A673 (cell line): ENCODE results near the gene SAP30BP. TPM values are rescaled to one million over a fixed set of nuclear protein-coding genes. Genes with fewer than 3 reads are reported as not detected.

ENCODE experiments used
- BruUV-seq: library from RNA; stranded (reverse); fragments of 400-500 nt; replicated peaks from 2 replicates; lab custom pipeline; 2021; lab: Mats Ljungman, UMichigan
- CTCF ChIA-PET: fragments of 300-600 bp; sonication (Branson Sonifier 250); formaldehyde crosslinking; loops from one replicate; lab custom pipeline; 2022; ENCODE audit warnings: antibody characterized with exemption; lab: Charles Lee
- POLR2A ChIA-PET: fragments of 300-600 bp; sonication (Branson Sonifier 250); formaldehyde crosslinking; loops from one replicate; lab custom pipeline; 2022; ENCODE audit warnings: antibody characterized with exemption; ENCODE audit not compliant: low non-redundant PET; lab: Charles Lee
- DNase-seq: peaks from one replicate; pipeline ENCODE4 v3.0.0-alpha.2; 2015; ENCODE audit warnings: low spot score
- H3K27ac ChIP-seq: fragments of 200-600 bp; sonication (generic); 2 replicates; pipeline ENCODE4 v1.5.1; 2016; ENCODE audit warnings: mixed run types, low read depth, mild to moderate bottlenecking, mixed read lengths, antibody characterized with exemption, low read length; ENCODE audit not compliant: poor library complexity, severe bottlenecking
- H3K27me3 ChIP-seq: fragments of 200-600 bp; sonication (generic); replicated peaks from 2 replicates; pipeline ENCODE4 v1.6.1; 2017; ENCODE audit warnings: mixed run types, low read depth, mild to moderate bottlenecking, mixed read lengths, antibody characterized with exemption, low read length; ENCODE audit not compliant: insufficient read depth, poor library complexity
- H3K36me3 ChIP-seq: fragments of 200-600 bp; sonication (generic); 2 replicates; pipeline ENCODE4 v1.6.1; 2016; ENCODE audit warnings: mixed run types, mild to moderate bottlenecking, mixed read lengths, antibody characterized with exemption, low read length; ENCODE audit not compliant: insufficient read depth, poor library complexity, severe bottlenecking
- H3K4me1 ChIP-seq: fragments of 200-600 bp; sonication (generic); 2 replicates; pipeline ENCODE4 v1.6.1; 2017; ENCODE audit warnings: mixed run types, mild to moderate bottlenecking, mixed read lengths, antibody characterized with exemption, low read length; ENCODE audit not compliant: insufficient read depth, poor library complexity, severe bottlenecking
- H3K4me3 ChIP-seq: fragments of 200-600 bp; sonication (generic); 2 replicates; pipeline ENCODE4 v1.5.1; 2016; ENCODE audit warnings: low read depth, mixed run types, mild to moderate bottlenecking, mixed read lengths, low read length; ENCODE audit not compliant: poor library complexity, severe bottlenecking
- H3K9me3 ChIP-seq: fragments of 200-600 bp; sonication (generic); 2 replicates; pipeline ENCODE4 v1.6.1; 2016; ENCODE audit warnings: mixed run types, low read depth, mild to moderate bottlenecking, mixed read lengths, antibody characterized with exemption, low read length; ENCODE audit not compliant: poor library complexity, severe bottlenecking
- CTCF ChIP-seq: fragments of 300-800, 200-600 bp; sonication (generic); conservative IDR thresholded peaks from 2 replicates; pipeline ENCODE4 v1.5.1; 2017; ENCODE audit warnings: low read depth, mild to moderate bottlenecking, antibody characterized with exemption, low read length, moderate library complexity, mixed read lengths
- EZH2 ChIP-seq: fragments of 200-600 bp; sonication (generic); IDR thresholded peaks from 2 replicates; pipeline ENCODE4 v1.6.1; 2017; ENCODE audit warnings: borderline replicate concordance, low read depth, mild to moderate bottlenecking, mixed read lengths, antibody characterized with exemption, low read length; ENCODE audit not compliant: poor library complexity, severe bottlenecking
- intact Hi-C: fragments of 100-400 bp; cut with micrococcal nuclease; formaldehyde crosslinking; loops from one replicate; pipeline ENCODE4 v1.10.0; 2022; ENCODE audit not compliant: unreplicated experiment
- total RNA-seq: library from RNA; stranded (reverse); gene quantifications from 2 replicates; pipeline ENCODE4 v1.2.3, GENCODE V29; 2021

SAP30BP gene
- total RNA-seq, 1 experiment from 2014 or later = 98.1 TPM

GRCh38 chr17:75645501-75645888 lies 21.6 kb upstream of the SAP30BP start:
- H3K36me3 ChIP-seq = no peaks in the 10 kb centered on the region

GRCh38 chr17:75645889-75646637 lies 21.1 kb upstream of the SAP30BP start:
- H3K4me3 ChIP-seq = no peak overlapping the region
- no peak for DNase-seq
- no peaks in the 10 kb centered on the region for H3K9me3 ChIP-seq
- H3K4me1 ChIP-seq = no peaks in the 10 kb centered on the region
- POLR2A ChIA-PET = no interaction called here
- no TSS peak for BruUV-seq
- CTCF ChIA-PET = no interaction called here
- TF ChIP-seq EZH2 = no peak
- TF ChIP-seq CTCF = no peak
- H3K27me3 ChIP-seq = no peaks in the 10 kb centered on the region
- peaks cover 4% of the 10 kb centered on the region for H3K36me3 ChIP-seq
- H3K27ac ChIP-seq = no peak overlapping the region
- intact Hi-C loops = no loop called here

More at GRCh38 chr17:75645501-75645888, 21.6 kb upstream of the SAP30BP start:
- intact Hi-C loops = no loop called here
- no peak overlapping the region for H3K4me3 ChIP-seq
- TF ChIP-seq CTCF = no peak
- TF ChIP-seq EZH2 = no peak
- CTCF ChIA-PET = interaction anchor here (0.7 to 1.0 kb wide), 3 partner anchors 11 to 104 kb away, joined by 3 to 5 read pairs (median 4); no protein-coding TSS in a partner anchor
- POLR2A ChIA-PET = no interaction called here
- BruUV-seq = no TSS peak
- H3K4me1 ChIP-seq = no peaks in the 10 kb centered on the region
- H3K9me3 ChIP-seq = no peaks in the 10 kb centered on the region
- DNase-seq = no peak
- no peaks in the 10 kb centered on the region for H3K27me3 ChIP-seq
- no peak overlapping the region for H3K27ac ChIP-seq

GRCh38 chr17:75646638-75646992 lies 20.5 kb upstream of the SAP30BP start:
- peaks cover 4% of the 10 kb centered on the region for H3K36me3 ChIP-seq
- no peaks in the 10 kb centered on the region for H3K27me3 ChIP-seq
- H3K4me1 ChIP-seq = no peaks in the 10 kb centered on the region
- H3K4me3 ChIP-seq = no peak overlapping the region
- POLR2A ChIA-PET = no interaction called here
- no peaks in the 10 kb centered on the region for H3K9me3 ChIP-seq
- no peak overlapping the region for H3K27ac ChIP-seq
- intact Hi-C loops = no loop called here
- TF ChIP-seq EZH2 (no peak), CTCF (no peak)
- no TSS peak for BruUV-seq
- CTCF ChIA-PET = no interaction called here
- no peak for DNase-seq
